Smooth muscle cell (in vitro differentiated cells): ENCODE results near the gene EPB41L1. TPM values are rescaled to one million over a fixed set of nuclear protein-coding genes. Genes with fewer than 3 reads are reported as not detected.

Source experiments
- DNase-seq: peaks from one replicate; lab custom pipeline; 2025; ENCODE audit not compliant: unreplicated experiment; lab: John Stamatoyannopoulos, UW
- H2AFZ ChIP-seq: fragments of 200-600 bp; sonication (generic); 2 replicates; pipeline ENCODE4 v1.6.0; 2016; ENCODE audit warnings: antibody characterized with exemption, low read depth, mild to moderate bottlenecking
- H3F3A ChIP-seq: fragments of 200-600 bp; sonication (generic); 2 replicates; pipeline ENCODE4 v1.6.0; 2017; ENCODE audit warnings: antibody characterized with exemption, low read depth
- H3K27ac ChIP-seq: fragments of 200-600 bp; sonication (generic); 2 replicates; pipeline ENCODE4 v1.5.1; 2016; ENCODE audit warnings: low read depth, mild to moderate bottlenecking
- H3K27me3 ChIP-seq: fragments of 200-600 bp; sonication (generic); 2 replicates; pipeline ENCODE4 v1.6.1; 2016; ENCODE audit warnings: low read depth, mild to moderate bottlenecking
- H3K36me3 ChIP-seq: fragments of 200-600 bp; sonication (generic); 2 replicates; pipeline ENCODE4 v1.5.1; 2016; ENCODE audit warnings: low read depth
- H3K4me1 ChIP-seq: fragments of 200-600 bp; sonication (generic); 2 replicates; pipeline ENCODE4 v1.5.1; 2016; ENCODE audit warnings: low read depth
- H3K4me2 ChIP-seq: fragments of 200-600 bp; sonication (generic); 2 replicates; pipeline ENCODE4 v1.6.0; 2016; ENCODE audit warnings: mild to moderate bottlenecking
- H3K4me3 ChIP-seq: fragments of 200-600 bp; sonication (generic); 2 replicates; pipeline ENCODE4 v1.5.1; 2016; ENCODE audit warnings: mild to moderate bottlenecking
- H3K79me2 ChIP-seq: fragments of 200-600 bp; sonication (generic); 2 replicates; pipeline ENCODE4 v1.6.0; 2016; ENCODE audit warnings: low read depth, mild to moderate bottlenecking
- H3K9ac ChIP-seq: fragments of 200-600 bp; sonication (generic); 2 replicates; pipeline ENCODE4 v1.6.0; 2016; ENCODE audit warnings: low read depth
- H3K9me3 ChIP-seq: fragments of 200-600 bp; sonication (generic); replicated peaks from 2 replicates; pipeline ENCODE4 v1.5.1; 2016; ENCODE audit warnings: low read depth
- H4K20me1 ChIP-seq: fragments of 200-600 bp; sonication (generic); 2 replicates; pipeline ENCODE4 v1.6.0; 2016; ENCODE audit warnings: low read depth
- CTCF ChIP-seq: fragments of 200-600 bp; sonication (generic); IDR thresholded peaks from 2 replicates; pipeline ENCODE4 v1.5.1; 2017; ENCODE audit warnings: borderline replicate concordance, mild to moderate bottlenecking, antibody characterized with exemption; ENCODE audit not compliant: insufficient read depth, poor library complexity, severe bottlenecking
- WGBS: methylation state at CpG from one replicate; pipeline ENCODE4 v1.1.7; 2016; ENCODE audit warnings: low lambda C conversion rate; 5-methylcytosine and 5-hydroxymethylcytosine counted together
- polyA plus RNA-seq: library from polyadenylated mRNA; unstranded; fragments of >200 nt; fragmentation: Nextera tagmentation; extraction: Ambion mirVana; gene quantifications from 2 replicates; pipeline ENCODE4 v1.2.1, GENCODE V29; 2016
- total RNA-seq: library from RNA; depleted of rRNA; stranded (reverse); fragments of >200 nt; gene quantifications from 2 replicates; pipeline ENCODE4 v1.2.3, GENCODE V29; 2014

The EPB41L1 gene
- total and polyA plus RNA-seq, 2 experiments from 2014 or later: 14.8 to 18.0 TPM

- Histone ChIP-seq H4K20me1 (no peaks in the 10 kb centered on the region), H3K27me3 (peaks cover 22% of the 10 kb centered on the region), H2AFZ (no peak overlapping the region), H3K9me3 (no peaks in the 10 kb centered on the region), H3K9ac (no peak overlapping the region), H3K4me1 (no peaks in the 10 kb centered on the region), H3K36me3 (no peaks in the 10 kb centered on the region), H3K27ac (no peak overlapping the region), H3K79me2 (no peaks in the 10 kb centered on the region), H3K4me2 (no peak overlapping the region), H3F3A (no peaks in the 10 kb centered on the region), H3K4me3 (no peak overlapping the region)
- no peak for DNase-seq
- TF ChIP-seq CTCF: no peak
- WGBS: 93% methylated on average over 10 of the region's 10 CpGs
These were observed 127.3 kb downstream of the EPB41L1 start for GRCh38 chr20:36281785-36282380.

Other genes with a start within 250 kb of the EPB41L1 start
- gene SCAND1, start 200.2 kb upstream of the EPB41L1 start, total RNA-seq: 20.9 and 26.7 TPM in 2 replicates
- 128 and 135 TPM in 2 replicates for gene SCAND1, start 200.2 kb upstream of the EPB41L1 start, polyA plus RNA-seq
- gene CNBD2, start 186.2 kb upstream of the EPB41L1 start, total RNA-seq: 4.8 and 10.2 TPM in 2 replicates
- 0.18 and 2.8 TPM in 2 replicates for gene CNBD2, start 186.2 kb upstream of the EPB41L1 start, polyA plus RNA-seq
- 25.9 and 26.6 TPM in 2 replicates for gene AAR2, start 81.7 kb downstream of the EPB41L1 start, total RNA-seq
- 37.5 and 39.9 TPM in 2 replicates for gene AAR2, start 81.7 kb downstream of the EPB41L1 start, polyA plus RNA-seq
- gene DLGAP4, start 151.6 kb downstream of the EPB41L1 start, total RNA-seq: 87.0 and 102 TPM in 2 replicates
- gene DLGAP4, start 151.6 kb downstream of the EPB41L1 start, polyA plus RNA-seq: 86.8 and 125 TPM in 2 replicates